GM18867 (cell line): Measurements from ENCODE around the gene COG8.
"Not testable (repeated sequence)": the region's sequence is repeated elsewhere in the genome, so short reads cannot be mapped to it uniquely, and the experiment has no call there.

Experiments
- ATAC-seq: cut with Tn5 transposase; IDR thresholded peaks from one replicate; pipeline ENCODE4 v1.9.1; 2021; ENCODE audit warnings: mild to moderate bottlenecking, moderate library complexity; ENCODE audit not compliant: unreplicated experiment

The COG8 gene

DNA sequence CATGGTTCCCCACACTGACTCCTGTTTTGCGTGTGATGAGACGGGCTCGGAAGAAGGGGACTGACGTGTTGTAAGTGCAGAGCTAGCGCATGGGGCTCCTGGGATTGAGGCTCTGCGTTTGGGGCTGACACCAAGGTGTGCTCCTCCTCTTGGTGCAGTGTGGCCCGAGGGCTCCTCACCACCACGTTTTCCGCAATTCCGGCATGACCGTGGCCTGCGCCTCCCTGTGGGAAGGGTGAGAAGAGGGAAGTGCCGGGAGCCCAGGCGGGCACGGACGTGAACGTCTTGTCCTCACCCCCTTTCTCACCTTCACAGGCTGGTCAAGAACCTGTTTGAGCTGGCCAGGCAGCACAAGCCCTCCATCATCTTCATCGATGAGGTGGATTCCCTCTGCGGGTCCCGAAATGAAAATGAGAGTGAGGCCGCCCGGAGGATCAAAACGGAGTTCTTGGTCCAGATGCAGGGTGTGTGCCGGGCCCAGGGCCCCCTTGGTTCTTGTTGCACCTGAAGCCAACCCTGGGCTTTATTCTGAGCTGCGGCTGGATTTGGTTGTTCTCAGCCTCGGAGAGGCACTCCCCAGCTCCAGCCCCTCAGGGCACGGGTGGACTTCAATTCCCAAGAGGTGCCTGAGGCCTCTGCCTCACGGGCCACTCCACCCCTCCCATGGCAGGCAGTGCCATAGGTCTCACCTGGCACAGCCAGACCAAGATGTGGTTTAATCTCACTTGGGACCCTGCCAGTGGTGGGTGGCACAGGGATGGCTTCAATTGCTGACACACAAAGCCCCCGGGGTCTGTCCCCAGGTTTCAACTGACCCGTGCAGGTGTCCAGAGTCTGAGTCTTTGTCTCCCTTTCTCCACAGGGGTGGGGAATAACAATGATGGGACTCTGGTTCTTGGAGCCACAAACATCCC, 19.3 kb downstream of the COG8 start:
- ATAC-seq = no peak

DNA sequence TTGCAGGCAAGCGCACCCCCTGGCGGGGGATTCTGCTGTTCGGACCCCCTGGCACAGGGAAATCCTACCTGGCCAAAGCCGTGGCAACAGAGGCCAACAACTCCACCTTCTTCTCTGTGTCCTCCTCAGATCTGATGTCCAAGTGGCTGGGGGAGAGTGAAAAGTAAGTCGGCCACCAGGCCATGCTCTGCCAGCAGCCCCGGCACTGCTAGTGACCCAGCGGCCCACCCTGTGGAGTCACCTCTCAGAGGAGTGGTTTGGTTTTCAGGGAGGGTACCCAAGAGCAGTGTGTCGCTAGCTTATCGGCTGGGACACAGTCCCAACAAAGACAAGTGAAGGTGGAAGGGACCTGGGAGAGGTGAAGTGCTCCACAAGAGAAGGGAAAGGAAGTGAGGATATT, 20.0 kb downstream of the COG8 start:
- ATAC-seq = no peak

- no peak for ATAC-seq
Observed at GRCh38 chr16:69318911-69319289, 20.5 kb downstream of the COG8 start.

DNA sequence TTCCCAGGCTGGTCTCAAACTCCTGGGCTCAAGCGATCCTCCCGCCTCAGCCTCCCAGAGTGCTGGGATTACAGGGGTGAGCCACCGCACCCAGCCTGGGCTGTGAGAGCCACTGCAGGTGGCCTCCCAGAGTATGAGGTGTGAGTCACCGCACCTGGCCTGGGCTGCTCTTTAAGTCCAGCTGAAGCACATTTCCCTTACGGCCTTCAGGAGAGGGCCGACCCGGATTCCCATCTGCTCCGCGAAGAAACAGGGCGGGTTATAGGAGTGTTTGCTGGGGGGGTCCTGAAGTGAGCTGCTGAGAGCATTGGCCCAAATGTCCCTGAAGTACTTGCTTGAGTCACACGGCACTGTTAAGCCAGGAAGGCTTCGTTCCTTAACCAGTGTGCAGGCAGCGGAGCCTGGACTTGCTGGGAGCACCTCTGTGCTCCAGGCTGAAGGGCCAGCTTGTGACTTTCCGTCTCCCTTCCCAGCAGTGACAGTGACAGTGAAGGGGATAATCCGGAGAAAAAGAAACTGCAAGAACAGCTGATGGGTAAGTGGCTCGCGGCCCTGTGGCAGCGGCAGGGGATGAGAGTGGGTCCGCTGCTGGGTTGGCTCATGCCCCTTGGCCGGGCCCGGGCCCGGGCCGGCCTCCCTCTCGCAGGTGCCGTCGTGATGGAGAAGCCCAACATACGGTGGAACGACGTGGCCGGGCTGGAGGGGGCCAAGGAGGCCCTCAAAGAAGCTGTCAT, 21.0 kb downstream of the COG8 start:
- ATAC-seq = no peak

GRCh38 chr16:69316595-69317034, 22.7 kb downstream of the COG8 start:
- no peak for ATAC-seq

- ATAC-seq = no peak
Observed at GRCh38 chr16:69315486-69316311, 23.7 kb downstream of the COG8 start.

DNA sequence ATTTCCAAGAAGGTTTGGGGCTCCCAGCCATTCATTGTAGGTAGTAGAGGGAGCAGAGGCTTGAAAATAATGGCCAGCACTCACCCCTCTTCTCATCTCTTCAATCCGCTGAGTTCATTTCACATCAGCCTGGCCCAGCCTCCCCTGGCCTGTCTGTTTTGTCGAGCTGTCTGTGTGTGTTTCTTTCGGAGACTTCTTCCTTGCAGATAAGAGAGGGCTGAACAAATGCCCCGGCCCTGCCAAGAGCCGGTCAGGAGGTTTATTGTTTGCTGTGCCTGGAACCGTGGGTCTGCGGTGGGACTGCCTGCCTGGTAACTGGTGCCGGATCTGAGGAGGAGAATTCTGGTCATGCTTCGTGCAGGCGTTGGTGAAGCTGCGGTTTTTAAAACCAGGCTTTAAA, 24.8 kb downstream of the COG8 start:
- no peak for ATAC-seq

DNA sequence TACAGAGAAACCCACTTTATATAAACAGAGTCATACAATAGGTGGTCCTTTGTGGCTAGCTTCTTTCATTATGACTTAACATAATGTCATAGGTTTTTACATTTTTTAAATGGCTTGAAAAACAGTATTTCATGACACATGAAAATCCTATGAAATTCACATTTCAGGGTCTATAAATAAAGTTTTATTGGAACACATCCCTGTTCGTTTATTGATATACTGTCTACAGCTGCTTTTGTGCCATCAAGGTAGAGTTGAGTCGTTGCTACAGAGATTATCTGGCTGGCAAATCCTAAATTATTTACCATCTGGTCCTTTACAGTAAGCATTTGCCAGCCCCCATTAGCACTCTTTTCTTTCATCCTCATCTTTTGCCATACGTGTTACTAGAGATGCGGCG, 25.9 kb downstream of the COG8 start:
- no peak for ATAC-seq

DNA sequence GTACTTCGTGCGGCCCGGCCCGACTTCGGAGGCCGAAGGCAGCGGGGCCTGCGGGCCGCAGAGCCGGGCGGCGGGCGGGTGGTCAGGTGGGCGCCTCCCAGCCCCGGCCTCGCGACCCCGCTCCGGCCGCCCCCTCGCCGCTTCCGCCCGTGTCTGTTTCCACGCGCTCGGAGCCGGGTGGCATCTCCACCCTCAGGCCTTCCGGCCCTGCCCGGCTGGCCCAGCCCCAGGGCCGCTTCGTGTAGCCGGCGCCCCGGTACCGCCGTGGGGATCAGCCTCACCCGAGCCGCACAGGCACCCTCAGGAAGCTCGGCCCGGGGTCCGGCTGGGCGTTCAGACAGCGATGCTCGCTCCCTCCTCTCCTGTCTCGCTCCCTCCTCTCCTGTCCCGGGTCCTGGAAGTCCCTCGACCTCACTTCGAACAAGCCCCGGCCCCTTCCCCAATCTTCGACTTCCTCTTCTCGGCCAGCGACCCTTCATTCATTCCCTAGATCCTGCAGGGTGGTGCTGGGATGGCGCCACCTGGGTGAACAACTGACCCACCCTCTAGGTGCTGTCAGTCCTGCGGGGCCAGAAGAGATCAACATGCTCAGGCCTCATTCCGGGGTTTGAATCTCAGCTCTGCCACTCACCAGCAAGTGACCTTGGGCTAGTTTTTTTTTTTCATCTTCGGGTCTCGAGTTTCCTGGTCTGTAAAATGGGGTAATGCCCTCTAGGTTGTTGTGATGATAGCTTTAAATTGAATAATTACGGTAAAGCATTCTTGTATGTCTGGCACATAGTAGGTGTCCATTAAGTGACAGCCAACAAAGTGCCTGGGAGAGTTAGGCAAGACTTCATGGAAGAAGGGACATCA, 27.6 kb downstream of the COG8 start:
- peak; percentile 47 for ATAC-seq

- ATAC-seq = peak; percentile 90
Observed at GRCh38 chr16:69310653-69311532, 28.5 kb downstream of the COG8 start, which contains the start of gene VPS4A. Gene VPS4A (plus strand): TSS chr16:69311350. CDS start chr16:69311512, 162 bp downstream.

DNA sequence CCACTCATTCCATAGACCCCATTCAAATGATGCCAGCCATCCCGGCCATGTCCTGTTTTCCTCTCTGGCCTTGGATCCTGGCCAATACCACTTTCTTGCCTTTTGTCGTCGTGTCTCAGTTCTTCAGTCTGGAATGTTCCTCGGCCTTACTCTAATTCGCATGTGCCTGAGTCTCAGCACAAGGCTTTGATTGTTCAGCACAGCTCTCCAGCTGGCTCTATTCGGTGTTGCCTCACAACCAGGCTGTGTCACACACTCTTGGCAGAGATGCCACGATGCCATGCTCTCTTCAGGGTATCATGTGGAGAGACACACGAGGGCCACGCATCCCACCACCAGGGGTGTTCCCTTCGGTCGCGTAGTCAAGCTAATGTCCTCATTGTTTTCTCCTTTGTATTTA, 30.0 kb downstream of the COG8 start:
- ATAC-seq = no peak

- ATAC-seq = no peak
Observed at GRCh38 chr16:69307856-69308255, 31.5 kb downstream of the COG8 start.

- ATAC-seq = no peak
Observed at GRCh38 chr16:69307091-69307490, 32.3 kb downstream of the COG8 start.

- no peak for ATAC-seq
Observed at GRCh38 chr16:69306031-69306430, 33.3 kb downstream of the COG8 start.

DNA sequence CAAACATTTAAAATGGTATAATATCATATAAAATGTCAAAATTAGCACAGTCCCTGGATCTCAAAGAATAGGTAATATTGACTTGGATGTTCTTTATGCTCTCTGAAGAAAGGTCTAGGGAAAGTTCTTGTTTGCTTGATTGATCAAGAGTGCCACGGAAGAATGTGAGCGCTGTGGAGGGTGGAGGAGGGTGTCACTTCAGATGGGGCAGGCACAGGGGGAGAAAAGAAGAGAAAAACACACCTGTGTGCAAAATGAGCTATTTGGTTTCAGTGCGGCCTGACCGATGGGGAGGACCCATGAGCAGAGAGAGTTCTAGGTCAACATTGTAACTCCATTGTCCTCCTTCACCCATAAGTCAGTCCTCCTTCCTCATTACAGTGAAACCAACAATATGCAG, 37.1 kb downstream of the COG8 start:
- ATAC-seq = no peak

- no peak for ATAC-seq
Observed at GRCh38 chr16:69301861-69302260, 37.5 kb downstream of the COG8 start.

GRCh38 chr16:69301187-69301586, 38.2 kb downstream of the COG8 start:
- ATAC-seq = no peak

GRCh38 chr16:69298261-69298660, 41.1 kb downstream of the COG8 start:
- ATAC-seq = no peak

- not testable (repeated sequence) for ATAC-seq
Observed at GRCh38 chr16:69296771-69297170, 42.6 kb downstream of the COG8 start.
